Nephron (organoid): ENCODE data around the gene TSKU.

Source experiments
- H3K27ac Mint-ChIP-seq, 3 experiments: 2 replicates each; pipeline ENCODE4 v1.8.0; 2020; ENCODE audit warnings: mixed read lengths in 3 of 3, mild to moderate bottlenecking in 2 of 3, moderate library complexity in 1 of 3
- H3K27me3 Mint-ChIP-seq: 2 replicates; pipeline ENCODE4 v1.8.0; 2021; ENCODE audit warnings: low read depth, mild to moderate bottlenecking, moderate library complexity, mixed read lengths
- H3K36me3 Mint-ChIP-seq: 2 replicates; pipeline ENCODE4 v1.8.0; 2020; ENCODE audit warnings: low read depth, mixed read lengths
- H3K4me1 Mint-ChIP-seq: 2 replicates; pipeline ENCODE4 v1.8.0; 2020; ENCODE audit warnings: mixed read lengths
- H3K4me3 Mint-ChIP-seq, 3 experiments: 2 replicates each; pipeline ENCODE4 v1.8.0; 2020; ENCODE audit warnings: mild to moderate bottlenecking in 3 of 3, mixed read lengths in 3 of 3, moderate library complexity in 2 of 3
- H3K9me3 Mint-ChIP-seq: 2 replicates; pipeline ENCODE4 v1.8.0; 2020; ENCODE audit warnings: mixed read lengths
- CTCF ChIP-seq, 3 experiments: fragments of 200-600 bp; sonication (generic); IDR thresholded peaks; one replicate each; pipeline ENCODE4 v1.5.0; 2021; ENCODE audit warnings: antibody characterized with exemption in 3 of 3; ENCODE audit not compliant: unreplicated experiment in 3 of 3

The TSKU gene

GRCh38 chr11:76781807-76782530 is 1.2 kb upstream of the TSKU start:
- Mint-ChIP-seq H3K27me3 (no peaks in the 10 kb centered on the region), H3K9me3 (peaks cover 9% of the 10 kb centered on the region), H3K4me3 (peak overlapping the region; percentile 84 to 90 (median 88)), H3K36me3 (peaks cover 18% of the 10 kb centered on the region), H3K27ac (peak overlapping the region; percentile 96 to 98 (median 97)), H3K4me1 (peaks cover 57% of the 10 kb centered on the region)
- TF ChIP-seq CTCF (IDR thresholded peaks at IDR 0.05; ENCODE audit: unreplicated experiment in 3 of 3), result no peak

DNA sequence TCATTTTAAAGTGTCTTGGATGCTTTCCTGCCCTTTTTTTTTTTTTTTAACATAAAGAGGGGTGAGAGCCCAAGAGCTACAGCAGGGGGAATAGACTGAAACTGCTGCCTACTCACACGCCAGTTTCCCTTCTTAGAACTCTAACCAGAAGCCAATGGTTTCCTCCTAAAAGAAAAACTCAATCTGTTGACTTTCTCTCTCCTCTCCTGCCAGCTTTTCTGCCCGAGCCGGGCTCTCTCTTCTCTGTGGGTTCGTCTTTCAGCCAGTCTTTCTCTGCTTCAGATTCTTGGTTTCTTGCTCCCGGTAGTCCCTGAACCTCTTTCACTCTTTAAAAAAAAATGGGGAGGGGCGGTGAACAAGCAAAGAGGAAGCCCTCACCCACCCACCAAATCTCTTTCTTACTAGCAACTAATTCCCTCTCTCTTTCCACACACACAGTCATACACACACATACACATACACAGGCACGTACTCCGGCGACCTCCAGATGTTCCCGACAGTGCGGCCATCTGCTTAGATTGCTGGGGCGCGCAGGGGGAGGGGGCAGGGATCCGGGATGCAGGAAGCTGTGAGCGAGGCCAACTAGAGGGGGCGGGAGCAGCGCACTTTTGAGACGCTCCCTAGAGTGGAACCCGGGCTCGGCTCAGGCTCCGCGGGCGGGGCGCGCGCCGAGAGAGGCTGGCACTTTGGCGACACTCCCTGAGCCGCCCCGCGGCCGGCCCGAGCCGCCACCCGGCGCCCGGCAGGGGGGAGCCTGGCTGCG is 444 bp upstream of the TSKU start:
- peak overlapping the region; percentile 96 to 98 (median 97) for H3K27ac Mint-ChIP-seq
- H3K36me3 Mint-ChIP-seq, result peaks cover 15% of the 10 kb centered on the region
- peaks cover 57% of the 10 kb centered on the region for H3K4me1 Mint-ChIP-seq
- no peak for TF ChIP-seq CTCF (IDR thresholded peaks at IDR 0.05; ENCODE audit: unreplicated experiment in 3 of 3)
- H3K4me3 Mint-ChIP-seq, result peak overlapping the region; percentile 84 to 90 (median 88)
- peaks cover 3% of the 10 kb centered on the region for H3K9me3 Mint-ChIP-seq
- no peaks in the 10 kb centered on the region for H3K27me3 Mint-ChIP-seq

- H3K27me3 Mint-ChIP-seq, result no peaks in the 10 kb centered on the region
- peak overlapping the region; percentile 81 to 87 (median 86) for H3K4me3 Mint-ChIP-seq
- H3K4me1 Mint-ChIP-seq, result peaks cover 47% of the 10 kb centered on the region
- peak overlapping the region; percentile 8 to 85 (median 75) for H3K27ac Mint-ChIP-seq
- no peak for TF ChIP-seq CTCF (IDR thresholded peaks at IDR 0.05; ENCODE audit: unreplicated experiment in 3 of 3)
- H3K9me3 Mint-ChIP-seq, result no peaks in the 10 kb centered on the region
- peaks cover 10% of the 10 kb centered on the region for H3K36me3 Mint-ChIP-seq
These were observed 999 bp downstream of the TSKU start for GRCh38 chr11:76783896-76784813.

DNA sequence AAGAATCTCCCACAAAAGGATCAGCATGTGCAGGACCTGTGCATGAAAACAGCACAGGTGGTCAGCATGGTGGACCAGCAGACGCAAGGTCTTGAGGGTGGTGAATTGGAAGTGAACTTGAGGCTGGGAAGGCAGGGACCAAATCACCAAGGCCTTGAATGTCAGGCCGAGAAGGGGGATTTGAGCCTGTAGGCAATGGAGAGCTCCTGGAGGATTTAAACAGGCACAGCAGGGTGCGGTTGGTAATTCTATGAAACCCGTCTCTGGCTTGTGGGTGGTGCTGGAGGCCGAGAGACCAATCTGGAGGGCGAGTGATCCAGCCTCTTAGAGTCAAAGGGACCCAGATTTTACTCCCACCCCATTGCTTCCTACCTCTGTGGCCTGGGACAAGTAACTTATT is 2.4 kb downstream of the TSKU start:
- TF ChIP-seq CTCF (IDR thresholded peaks at IDR 0.05; ENCODE audit: unreplicated experiment in 3 of 3), result no peak
- H3K9me3 Mint-ChIP-seq, result peaks cover 2% of the 10 kb centered on the region
- H3K36me3 Mint-ChIP-seq, result peaks cover 14% of the 10 kb centered on the region
- H3K27ac Mint-ChIP-seq, result peak overlapping the region in 1 of 3 experiments; percentile 8
- peaks cover 44% of the 10 kb centered on the region for H3K4me1 Mint-ChIP-seq
- H3K4me3 Mint-ChIP-seq, result peak overlapping the region; percentile 81 to 87 (median 86)
- no peaks in the 10 kb centered on the region for H3K27me3 Mint-ChIP-seq

DNA sequence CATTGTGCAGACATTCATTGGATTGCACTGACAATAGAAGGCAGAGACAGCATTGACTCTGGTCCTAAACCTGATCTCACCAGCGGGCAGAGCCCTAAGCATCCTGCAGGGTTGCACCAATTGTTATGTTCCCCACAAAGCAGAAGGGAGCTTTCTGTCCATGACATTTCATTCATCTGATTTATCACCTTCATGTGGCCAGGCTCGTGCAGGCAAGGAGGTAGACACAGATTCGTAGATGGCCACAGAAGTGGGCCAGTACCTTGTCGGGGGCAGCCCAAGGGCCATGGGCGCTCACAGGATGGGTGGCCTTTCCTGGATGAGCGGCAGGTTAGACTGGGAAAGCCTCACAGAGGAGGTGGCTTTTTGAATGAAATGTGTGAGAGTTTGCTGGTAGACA is 2.9 kb downstream of the TSKU start:
- H3K4me1 Mint-ChIP-seq, result peaks cover 44% of the 10 kb centered on the region
- H3K9me3 Mint-ChIP-seq, result peaks cover 4% of the 10 kb centered on the region
- H3K4me3 Mint-ChIP-seq, result peak overlapping the region; percentile 81 to 87 (median 86)
- peak overlapping the region in 2 of 3 experiments; percentile 8 for H3K27ac Mint-ChIP-seq
- TF ChIP-seq CTCF (IDR thresholded peaks at IDR 0.05; ENCODE audit: unreplicated experiment in 3 of 3), result no peak
- H3K27me3 Mint-ChIP-seq, result no peaks in the 10 kb centered on the region
- peaks cover 19% of the 10 kb centered on the region for H3K36me3 Mint-ChIP-seq
